CD4-positive, alpha-beta T cell treated with Interleukin-17A for 4 hours (primary cell): ENCODE data around the gene ASIC3.
"Not testable (repeated sequence)": the region's sequence is repeated elsewhere in the genome, so short reads cannot be mapped to it uniquely, and the experiment has no call there.

Experiments
- DNase-seq: peaks from one replicate; pipeline ENCODE4 v3.0.0-alpha.2; 2020; ENCODE audit warnings: mixed read lengths

ASIC3 gene

DNA sequence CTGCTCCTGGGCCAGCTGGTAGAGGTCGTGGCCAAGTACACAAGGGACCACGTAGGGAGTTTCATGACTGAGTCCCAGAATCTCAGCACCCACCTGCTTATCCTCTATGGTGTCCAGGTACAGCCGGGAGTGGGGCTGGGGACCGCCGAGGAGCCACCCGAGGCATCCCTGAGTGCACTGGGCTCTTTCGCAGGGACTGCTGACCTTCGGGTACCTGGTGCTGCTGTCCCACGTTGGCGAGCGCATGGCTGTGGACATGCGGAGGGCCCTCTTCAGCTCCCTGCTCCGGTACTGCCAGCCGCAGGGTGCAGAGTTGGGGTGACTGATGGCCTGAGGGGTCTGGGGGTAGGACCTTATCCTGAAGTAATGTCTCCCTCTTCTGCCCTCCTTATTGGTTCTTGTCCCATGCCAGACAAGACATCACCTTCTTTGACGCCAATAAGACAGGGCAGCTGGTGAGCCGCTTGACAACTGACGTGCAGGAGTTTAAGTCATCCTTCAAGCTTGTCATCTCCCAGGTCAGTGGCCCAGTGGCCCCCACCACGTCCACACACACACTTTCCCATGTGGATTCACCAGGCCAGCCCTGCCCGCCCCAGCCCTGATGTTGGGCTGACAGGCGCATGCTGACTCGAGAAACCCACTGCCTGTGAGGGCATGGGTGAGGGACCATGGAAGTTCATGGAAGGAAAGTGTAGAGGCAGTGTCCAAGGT lies 13.9 kb upstream of the ASIC3 start:
- DNase-seq, result no peak

DNA sequence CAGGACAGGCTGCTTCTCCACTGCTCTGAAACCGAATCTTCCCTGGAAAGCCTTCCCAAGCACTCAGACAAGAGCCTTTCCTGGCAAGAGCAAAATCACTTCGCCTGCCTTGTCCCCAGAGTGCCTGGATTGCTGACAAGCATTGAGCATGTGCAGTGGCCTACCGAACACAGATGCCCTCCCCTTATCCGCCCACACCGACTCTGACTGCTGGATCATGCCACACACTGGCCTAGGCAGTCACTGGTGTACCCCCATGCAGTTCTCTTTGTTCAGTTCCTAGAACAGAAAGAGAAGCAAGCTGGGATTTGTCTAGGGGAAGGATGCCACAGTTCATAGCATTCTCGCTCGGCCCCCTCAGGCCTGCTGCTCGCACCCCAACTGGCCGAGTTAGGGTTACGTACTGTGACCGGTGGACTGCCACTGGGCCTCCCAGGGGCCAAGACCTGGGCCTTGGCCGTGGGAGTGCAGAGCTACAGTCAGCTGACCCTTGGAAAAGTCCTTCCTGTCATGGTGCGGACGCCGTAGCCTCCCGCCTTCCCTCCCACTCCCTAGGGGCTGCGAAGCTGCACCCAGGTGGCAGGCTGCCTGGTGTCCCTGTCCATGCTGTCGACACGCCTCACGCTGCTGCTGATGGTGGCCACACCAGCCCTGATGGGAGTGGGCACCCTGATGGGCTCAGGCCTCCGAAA lies 13.2 kb upstream of the ASIC3 start:
- DNase-seq, result no peak

DNA sequence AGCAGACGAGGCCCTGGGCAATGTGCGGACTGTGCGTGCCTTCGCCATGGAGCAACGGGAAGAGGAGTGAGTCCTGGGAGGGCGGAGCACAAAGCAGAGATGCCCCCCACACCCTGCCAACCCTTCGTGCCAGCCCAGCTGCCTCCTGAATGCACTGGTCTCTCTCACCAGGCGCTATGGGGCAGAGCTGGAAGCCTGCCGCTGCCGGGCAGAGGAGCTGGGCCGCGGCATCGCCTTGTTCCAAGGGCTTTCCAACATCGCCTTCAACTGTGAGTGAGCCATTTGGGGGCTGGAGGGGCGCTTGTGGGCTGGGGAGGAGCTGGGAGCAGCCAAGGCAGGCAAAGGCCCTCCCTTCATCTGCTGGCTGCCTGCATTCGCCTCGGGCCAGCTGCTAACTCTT lies 12.4 kb upstream of the ASIC3 start:
- no peak for DNase-seq

DNA sequence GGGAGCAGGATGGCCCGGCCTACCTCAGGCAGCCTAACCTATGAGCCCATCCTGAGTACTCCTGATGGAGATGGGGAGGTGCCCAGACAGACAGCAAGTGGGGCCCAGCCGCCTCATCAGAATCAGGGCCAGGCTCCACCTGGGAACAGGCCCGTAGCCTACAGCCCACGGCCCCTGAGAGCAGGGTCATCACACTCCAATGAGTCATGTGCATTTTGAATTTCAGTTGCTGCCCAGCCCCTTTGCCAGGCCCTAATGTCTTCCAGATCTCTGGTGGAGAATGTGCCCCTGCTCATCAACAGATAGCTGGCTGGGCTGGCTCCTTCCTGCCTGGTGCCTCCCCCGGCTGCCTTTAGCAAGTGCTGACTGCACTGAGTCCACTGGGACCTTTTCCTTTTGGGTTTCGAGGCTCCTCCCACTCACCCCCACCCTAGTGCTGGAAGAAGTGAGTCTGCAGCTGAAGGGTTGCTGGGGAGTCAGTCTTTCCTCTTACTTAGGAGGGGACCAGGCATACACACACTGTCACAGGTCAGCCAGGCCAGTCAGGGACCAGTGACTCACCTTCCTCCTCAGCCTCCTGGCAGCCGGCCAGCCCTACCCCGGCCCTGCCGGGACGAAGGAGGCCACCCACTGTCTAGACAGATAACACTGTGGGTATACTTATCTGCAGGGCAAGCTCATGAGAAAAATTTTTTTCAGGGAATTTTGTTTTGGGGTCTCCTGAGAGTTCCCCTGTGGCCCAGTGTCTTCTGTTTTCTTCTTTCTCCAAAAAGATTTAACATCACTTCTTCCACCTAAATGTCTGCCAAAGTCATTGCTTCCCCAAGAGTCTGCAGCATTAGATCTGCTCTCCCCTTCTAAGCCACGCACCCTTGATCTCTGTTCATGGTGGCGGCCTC lies 9.1 kb upstream of the ASIC3 start:
- peak; percentile 66 for DNase-seq

DNA sequence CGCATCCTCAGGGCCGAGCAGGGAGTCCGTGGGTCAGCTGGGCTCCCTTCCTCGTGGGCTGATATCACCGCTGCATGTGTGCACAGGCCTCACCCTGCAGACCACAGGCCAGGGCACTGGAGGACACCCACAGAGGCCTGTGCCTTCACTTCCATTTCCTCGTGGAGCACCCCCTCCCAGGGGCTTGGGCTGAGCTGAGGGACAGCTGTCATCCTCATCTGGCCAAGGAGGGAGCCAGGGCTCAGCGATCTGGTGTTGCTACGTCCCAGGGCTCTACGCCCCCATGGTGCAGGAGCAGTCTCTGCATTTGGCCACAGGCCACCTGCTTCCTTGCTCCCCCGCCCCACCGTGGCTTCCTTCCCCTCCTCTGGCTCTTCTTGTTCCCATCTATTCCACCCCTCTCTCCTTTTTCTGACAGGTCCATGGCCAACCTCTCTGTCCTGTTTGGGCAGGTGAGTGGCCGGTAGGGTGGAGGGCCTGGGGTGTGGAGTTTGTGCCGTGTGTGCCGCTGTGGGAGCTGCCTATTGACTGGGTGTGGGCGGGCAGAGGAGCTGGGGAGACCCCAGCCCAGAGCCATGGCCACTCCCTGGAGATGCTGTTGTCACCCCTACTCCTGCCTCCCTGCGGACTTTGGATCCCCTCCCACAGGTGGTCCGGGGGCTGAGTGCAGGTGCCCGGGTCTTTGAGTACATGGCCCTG lies 8.3 kb upstream of the ASIC3 start:
- no peak for DNase-seq

DNA sequence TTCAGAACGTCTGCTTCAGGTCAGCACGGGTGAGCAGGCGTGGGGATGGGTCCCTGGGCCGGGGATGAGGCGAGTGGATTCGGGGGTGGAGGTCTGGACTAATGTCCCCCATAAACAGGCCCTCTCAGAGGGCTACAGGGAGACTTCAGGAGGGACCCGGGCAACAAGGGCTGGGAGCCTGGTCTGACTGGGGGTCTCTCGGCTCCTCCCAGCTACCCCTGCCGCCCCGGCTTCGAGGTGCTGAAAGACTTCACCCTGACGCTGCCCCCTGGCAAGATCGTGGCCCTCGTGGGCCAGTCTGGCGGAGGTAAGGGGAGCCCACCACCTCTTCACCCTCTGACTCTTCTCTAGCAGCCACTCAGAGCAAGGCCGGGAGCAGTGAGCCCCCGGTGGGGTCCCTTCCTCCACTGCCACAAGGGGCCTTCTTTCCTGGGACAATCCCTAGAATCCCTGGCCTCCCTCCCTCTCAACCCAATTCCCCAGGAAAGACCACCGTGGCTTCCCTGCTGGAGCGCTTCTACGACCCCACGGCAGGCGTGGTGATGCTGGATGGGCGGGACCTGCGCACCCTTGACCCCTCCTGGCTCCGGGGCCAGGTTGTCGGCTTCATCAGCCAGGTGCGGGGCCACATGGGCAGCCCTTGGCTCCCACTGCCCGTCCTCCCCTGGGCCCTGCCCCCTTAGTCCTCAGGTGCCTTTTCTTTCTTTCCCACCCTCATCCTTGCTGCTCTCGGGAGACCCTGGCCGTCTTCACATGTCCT lies 7.5 kb upstream of the ASIC3 start:
- DNase-seq, result no peak

DNA sequence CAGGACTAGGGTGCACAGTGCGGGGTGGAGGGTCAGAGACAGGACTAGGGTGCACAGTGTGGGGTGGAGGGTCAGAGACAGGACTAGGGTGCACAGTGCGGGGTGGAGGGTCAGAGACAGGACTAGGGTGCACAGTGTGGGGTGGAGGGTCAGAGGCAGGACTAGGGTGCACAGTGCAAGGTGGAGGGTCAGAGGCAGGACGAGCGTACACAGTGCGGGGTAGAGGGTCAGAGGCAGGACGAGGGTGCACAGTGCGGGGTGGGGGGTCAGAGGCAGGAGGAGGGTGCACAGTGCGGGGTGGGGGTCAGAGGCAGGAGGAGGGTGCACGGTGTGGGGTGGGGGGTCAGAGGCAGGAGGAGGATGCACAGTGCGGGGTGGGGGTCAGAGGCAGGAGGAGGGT lies 4.9 kb upstream of the ASIC3 start:
- DNase-seq, result not testable (repeated sequence)

DNA sequence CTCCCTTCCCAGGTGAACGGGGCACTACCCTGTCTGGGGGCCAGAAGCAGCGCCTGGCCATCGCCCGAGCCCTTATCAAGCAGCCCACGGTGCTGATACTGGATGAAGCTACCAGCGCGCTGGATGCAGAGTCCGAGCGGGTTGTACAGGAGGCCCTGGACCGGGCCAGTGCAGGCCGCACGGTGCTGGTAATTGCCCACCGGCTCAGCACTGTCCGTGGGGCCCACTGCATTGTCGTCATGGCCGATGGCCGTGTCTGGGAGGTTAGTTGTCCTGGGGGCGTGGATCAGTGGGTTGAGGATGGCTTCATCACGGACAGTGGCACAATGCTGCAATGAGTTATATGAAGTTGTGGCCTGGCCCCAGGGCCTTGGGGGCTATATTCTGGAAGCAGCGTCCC lies 4.4 kb upstream of the ASIC3 start:
- no peak for DNase-seq

DNA sequence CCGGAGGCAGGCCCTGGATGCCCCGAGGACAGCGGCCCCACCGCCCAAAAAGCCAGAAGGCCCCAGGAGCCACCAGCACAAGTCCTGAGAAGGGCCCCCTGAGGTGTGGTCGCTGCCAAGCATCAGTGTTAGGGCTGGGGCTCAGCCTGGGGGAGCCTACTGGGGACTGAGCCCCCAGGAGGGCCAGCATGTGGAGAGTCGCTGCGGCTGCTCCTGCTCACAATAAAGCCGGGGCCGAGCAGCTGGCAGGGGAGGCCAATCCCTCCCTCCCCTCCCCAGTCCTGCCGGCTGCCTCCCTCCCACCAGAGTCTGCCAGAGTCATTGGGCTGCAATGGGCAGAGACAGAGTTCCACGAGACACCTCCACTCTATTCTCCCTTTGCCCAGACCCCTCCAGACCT lies 3.1 kb upstream of the ASIC3 start:
- no peak for DNase-seq

DNA sequence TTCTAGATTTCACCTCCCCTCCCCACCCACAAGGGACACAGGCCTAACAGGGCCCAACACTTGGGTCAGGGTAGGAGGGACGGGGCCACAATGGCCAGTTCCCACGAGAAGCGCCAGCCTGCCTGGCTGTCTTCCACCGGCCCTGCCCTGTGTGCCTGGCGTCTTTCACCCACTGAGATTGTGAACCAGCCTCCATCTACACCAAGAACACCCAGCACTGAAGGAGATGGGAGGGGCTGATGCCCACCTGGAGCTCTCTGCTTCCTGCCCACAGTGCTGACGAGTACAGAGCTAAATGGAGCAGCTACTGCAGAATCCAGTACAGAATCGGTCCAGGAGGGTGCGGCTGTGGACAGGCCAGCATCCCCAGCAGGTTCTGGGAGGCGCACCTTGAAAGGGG lies 2.4 kb upstream of the ASIC3 start:
- no peak for DNase-seq

DNA sequence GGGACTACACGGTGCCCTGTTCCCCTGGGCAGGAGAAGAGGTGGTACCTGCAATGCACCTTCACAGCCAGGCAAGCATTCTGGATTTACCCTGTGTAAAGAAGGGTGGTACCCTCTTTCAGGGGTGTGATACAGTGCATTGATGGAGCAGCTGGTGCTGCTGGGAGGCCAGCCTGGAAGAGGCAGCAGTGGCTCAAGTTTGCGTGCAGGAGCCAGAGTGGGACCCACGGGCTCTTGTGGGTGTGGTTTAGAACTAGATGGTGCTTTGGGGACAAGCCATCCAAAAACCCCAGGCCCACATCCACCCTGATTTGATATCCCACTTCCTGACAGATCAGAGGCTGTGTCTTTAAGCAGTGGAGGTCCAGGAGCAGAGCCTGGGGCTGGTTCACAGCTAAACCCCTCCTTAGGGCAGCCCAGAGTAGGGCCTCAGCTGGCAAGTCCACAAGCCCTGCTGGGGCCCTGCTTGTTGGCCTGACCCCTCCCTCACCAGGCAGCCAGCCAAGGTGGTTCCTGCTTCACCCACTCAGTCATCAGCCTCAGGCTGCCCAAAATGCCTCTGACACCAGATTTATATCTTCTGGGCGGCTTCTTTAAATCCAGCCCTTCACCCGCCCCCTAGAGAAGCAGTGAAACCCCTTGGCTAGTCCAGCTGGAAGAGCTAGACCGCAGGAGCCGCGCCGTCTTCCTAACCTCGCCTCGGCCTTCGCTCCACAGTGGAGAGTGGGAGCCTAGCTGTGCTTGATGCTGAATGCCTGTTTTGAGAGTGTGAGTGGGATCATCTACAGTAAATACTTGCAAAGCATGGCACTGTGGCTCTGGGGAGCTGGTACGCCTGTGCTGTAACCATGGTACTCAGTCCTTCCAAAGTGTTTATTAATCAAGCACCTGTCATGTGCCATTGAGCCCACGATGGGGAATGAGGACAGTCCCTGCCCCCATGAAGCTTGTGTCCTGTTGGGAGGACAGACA lies 1.4 kb upstream of the ASIC3 start:
- DNase-seq, result no peak

DNA sequence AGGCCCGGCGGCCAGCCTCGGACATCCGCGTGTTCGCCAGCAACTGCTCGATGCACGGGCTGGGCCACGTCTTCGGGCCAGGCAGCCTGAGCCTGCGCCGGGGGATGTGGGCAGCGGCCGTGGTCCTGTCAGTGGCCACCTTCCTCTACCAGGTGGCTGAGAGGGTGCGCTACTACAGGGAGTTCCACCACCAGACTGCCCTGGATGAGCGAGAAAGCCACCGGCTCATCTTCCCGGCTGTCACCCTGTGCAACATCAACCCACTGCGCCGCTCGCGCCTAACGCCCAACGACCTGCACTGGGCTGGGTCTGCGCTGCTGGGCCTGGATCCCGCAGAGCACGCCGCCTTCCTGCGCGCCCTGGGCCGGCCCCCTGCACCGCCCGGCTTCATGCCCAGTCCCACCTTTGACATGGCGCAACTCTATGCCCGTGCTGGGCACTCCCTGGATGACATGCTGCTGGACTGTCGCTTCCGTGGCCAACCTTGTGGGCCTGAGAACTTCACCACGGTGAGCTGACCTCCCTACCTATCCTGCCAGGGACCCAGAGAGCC lies 656 bp downstream of the ASIC3 start:
- DNase-seq, result no peak

DNA sequence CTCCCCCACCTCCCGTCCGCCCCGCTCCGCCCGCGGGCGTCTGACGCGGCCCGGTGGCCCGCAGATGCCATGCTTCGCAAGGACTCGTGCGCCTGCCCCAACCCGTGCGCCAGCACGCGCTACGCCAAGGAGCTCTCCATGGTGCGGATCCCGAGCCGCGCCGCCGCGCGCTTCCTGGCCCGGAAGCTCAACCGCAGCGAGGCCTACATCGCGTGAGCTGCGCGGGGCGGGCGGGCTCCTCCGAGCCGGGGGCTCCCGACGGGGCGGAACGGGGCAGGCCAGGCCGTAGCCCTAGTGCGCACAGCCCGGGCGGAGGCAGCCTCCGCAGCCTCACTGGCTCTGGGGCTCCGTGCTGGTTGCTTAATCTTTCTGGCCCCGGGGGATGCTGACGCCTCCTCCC lies 2.8 kb downstream of the ASIC3 start:
- peak; percentile 65 for DNase-seq

DNA sequence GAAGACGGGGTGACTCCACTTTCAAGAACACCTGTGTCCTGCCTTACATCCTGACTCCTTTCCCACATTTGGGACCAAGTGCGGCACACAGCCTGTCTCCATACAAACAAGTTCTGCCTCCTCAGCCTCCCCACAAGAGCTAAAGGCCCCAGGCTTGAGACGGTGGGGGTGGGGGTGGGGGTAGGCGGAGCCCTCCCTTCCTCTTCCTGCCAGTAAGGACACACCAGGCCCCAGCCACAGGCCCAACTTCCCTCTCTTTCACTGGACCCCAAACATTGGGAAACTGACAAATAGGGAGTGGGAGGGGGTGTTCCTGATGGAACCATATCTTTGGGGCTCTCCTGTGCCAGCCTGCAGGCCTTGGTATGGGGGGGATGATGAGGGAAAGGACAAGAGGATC lies 4.8 kb downstream of the ASIC3 start:
- DNase-seq, result no peak

DNA sequence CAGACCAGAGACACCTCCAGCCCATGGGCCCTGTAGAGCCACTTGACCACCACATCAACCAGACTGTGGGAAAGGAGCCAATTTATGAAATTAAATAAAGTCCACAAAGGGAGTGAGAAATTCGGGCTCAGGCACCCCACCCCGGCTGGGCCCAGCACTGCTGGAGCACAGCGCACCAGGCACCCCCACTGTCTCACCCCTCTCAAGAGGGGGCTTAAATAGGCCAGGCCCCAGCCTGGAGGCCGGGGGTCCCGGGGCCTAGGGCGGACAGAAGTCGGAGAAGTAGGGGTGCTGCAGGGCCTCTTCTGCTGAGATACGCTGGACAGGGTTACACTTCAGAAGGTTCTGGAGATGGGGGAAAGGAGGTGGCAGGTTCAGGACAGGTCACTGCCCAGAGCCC lies 5.4 kb downstream of the ASIC3 start:
- no peak for DNase-seq

DNA sequence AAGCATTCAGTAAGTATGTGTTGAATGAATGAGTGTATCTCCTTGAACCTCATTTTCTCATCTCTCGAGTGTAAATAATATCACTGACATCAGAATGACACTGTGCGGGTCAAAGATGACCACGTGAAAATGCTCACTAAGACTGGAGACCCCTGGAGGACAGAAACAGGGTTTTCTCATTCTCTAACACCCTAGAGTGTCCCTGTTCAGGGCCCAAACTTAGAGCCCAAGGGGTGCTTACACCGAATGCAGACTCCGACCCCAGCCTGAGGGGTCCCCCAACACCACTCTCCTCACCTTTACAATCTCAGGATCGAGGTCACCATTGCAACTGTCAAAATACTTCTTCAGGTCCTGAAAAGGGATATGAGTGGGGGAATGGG lies 7.9 kb downstream of the ASIC3 start:
- no peak for DNase-seq

DNA sequence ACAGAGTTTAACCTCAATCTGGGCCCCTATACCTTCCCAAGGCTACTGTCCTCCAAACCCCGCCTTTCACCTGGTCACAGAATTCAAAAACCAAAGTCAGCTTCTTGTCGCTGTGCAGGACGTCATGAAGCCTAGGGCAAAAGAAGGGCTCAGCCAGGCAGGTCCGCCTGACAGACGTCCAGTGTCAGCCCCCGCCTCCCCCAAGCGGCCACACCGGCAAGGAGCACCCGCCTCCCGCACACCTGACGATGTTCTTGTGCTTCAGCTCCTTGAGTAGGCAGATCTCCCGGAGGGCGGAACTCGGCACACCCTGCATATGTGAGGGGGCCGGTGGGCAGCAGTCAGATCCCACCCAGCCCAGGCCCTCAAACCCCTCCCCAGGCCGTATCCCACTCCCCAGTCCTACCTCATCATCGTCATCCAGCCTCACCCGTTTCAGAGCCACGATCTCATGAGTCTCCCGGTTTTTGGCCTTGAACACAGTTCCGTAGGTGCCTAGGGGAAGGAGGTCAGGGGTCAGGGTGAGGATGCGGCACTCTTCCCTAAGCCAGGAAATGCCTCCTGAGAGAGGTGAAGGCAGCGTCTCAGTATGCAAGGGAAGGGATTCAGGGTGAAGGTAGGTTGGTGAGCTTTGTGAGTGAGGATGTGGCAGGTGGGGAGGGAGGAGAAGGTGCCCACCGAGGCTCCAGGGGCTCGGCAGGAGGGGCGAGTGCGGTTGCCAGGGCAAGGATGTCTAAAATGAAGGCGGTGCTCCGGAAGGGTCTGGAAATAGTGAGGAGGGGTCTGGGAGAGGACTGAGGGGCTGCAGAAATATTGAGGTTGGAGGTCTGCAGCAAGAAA lies 8.6 kb downstream of the ASIC3 start:
- no peak for DNase-seq

DNA sequence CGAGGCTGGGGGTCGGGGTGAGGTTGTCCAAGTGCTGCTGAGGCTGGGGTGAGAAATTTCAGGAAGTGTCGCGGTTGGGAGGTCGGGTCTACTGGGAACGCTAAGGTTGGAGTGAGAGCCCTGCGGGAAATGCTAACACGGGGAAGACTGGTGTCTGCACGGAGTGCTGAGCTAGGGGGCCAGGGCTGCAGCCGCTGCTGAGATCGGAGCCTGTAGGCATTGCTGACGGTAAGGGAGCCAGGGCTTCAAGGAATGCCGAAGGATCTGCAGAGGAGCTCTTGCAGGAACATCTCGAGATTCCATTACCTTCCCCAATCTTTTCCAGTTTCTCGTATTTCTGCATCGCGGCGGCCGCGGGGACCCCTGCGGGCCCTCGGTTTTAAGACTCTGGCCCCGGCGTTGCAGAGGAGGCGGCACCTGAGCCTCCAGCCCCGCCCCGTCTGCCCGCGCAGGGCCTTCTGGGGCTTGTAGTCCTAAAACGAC lies 9.2 kb downstream of the ASIC3 start, which contains the start of gene CDK5:
CDK5 (minus strand) TSS at position 392 of the 483 bp plus-strand sequence; CDS start at position 343, 49 bp downstream.
- DNase-seq, result no peak

DNA sequence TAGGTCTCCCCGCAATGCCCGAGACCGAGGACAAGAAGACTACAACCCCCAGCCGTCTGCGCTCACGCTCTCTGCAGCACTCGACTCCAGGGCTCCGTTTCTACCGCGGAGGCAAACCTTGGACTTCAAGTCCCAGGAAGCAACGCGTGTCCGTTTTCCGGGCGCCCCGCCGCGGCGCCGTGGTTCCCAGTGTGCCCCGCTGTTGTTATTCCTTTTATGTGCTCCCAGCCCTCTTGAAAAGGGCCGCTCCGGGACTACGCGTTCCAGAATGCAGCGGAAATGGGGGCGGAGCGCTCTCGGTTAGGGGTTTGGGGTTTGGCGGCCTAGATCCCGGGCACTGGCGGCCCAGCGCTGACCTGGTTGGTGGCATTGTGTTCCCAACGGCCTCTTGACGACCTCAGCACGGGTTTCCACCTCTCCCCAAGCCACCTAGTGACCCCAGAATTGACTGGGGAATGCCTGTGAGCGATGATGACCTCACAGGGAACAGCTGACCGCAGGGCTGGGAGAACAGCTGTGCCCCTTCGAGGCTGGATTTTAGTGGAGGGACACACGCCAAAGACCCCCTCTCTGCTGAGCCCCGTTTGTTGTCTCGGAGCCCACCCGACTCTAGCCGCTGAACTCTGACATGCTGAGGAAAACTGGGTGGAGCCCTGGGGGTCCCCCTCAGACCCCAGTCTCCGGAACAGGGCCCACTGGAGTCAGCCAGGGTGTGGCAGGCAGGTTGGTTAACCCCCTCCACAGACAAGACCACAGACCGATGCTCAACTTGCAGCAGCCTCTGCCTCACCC lies 9.9 kb downstream of the ASIC3 start:
- peak; percentile 97 for DNase-seq
